ENCODE measurements around the gene C10orf71. TPM values are rescaled to one million over a fixed set of nuclear protein-coding genes. Genes with fewer than 3 reads are reported as not detected.

Gene C10orf71, protein sequence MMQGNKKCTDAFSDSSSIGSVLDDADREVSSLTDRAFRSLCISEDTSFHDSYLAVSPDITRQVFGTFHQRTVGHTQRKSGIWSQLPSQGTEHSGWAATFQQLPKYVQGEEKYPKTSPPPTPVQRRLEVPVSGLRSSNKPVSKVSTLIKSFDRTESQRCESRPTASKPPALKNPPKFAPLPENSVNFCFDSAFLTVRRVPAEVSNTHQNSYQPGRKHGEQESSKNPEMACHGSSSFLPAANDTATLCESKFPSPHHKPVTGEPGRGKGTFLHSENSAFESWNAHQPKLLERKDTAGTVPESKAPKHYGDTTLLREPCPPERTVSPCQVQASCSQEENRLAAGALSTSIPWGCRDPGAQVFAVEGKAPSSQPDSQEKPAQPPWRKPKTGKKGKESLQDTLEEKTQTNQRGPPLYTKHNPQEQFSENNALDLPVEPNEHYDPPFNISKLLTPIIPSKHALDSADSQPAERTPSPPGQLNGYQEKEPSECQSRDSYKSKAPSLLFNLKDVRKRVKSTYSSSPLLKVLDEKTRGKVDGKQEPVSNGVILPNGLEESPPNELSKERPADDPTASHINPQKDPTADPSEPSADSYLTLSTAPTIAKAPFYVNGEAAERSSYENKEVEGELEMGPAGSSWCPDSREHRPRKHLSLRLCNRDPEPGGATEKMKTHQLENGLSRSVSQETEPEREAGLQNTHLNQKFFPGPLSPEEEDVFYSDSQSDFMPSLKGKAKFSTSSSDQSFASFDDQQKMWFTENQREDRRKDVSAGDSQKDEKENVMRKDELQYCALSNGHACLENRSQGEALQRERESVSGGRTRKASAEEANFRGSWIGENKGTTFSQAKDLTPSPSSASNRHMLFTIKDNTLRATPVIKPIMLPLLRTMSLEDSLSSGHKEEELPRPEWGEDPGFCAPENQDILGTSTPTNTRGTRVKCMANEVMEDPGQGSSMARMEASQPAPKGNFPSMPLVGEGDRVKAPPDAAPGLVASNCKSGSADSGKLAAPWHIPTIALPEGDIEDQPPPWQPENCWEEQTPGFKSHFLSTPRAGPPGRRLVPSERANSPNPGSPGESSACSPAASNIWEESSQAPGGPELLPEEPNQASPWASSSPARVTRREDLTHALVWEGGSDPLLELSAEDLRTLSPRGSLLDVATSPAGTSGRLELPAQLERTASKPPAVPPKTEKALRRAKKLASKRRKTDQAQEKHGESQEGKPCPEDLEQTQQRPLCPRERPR (N-terminal part only)
- polyA plus RNA-seq (2011; rRNA removed) (not detected in 2 replicates), polyA plus RNA-seq (2017; fragmentation: RNase III; extraction: RNeasy Plus Mini Kit Qiagen cat#74134 plus additional on column Dnase treatment) (not detected in 3 replicates), polyA minus RNA-seq (2011; rRNA and poly(A)+ RNA removed) (not detected in 2 replicates)
- not detected in 2 replicates for polyA plus RNA-seq (2012; cell fraction: cytosol; rRNA removed)
- not detected in 2 replicates for polyA plus RNA-seq (2012; cell fraction: nucleus; rRNA removed)

DNA sequence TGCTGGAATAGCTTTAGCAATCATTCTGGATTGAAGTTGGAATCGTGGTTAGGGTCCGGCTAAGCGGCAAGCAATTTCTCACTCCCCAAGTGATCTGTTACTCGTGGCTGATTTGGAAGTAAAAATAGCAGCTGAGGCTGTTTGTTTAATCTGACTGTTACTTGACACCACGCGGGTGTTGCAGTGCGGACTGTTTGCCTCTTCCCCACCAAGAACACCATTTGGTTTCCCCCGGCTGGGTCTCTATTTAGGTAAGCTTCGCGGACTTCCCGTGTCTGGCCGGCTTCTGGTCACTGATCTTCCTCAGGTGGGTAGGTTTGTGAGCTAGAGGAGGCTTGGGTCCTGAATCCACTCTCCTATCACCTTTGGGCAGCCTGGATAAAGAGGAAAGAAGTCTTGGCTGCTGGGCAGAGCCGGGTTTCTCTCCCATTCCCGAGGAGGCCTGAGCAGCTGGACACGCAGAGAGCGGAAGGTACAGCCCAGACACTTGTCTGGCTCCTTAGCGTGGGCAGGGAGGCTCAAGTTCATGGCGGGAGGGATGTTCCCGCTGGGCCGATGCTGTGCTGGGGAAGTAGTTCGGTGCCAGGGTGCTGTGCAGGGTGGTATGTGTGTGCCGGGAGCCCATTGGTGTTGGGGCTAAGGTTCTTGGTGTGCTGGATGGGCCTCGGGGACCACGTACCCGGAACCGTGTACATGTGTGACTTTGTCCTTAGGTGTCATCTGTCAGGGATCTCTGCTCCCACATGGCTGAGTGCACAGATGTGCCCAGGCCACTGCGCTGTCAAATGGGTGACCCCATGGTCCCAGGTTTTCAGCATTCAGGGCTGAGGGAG is at the start of gene C10orf71:
Gene C10orf71, plus strand, starts transcription at position 188 of the 833 bp plus-strand sequence. CDS start 23,376 bp downstream, outside the sequence.
- POLR2A ChIA-PET: no interaction called here
- Histone ChIP-seq H3K4me3 (no peak within 1 kb of the TSS), H3K4me1 (no peaks in the 10 kb centered on the region), H3K9me3 (no peaks in the 10 kb centered on the region), H3K27ac (no peak within 1 kb of the TSS), H3K4me2 (no peak within 1 kb of the TSS)
- ATAC-seq (no peak), FAIRE-seq (no peak), DNase-seq (ENCODE audit: low read depth in 1 of 2, low spot score in 1 of 2) (no peak)
- TF ChIP-seq, protein P1, sequence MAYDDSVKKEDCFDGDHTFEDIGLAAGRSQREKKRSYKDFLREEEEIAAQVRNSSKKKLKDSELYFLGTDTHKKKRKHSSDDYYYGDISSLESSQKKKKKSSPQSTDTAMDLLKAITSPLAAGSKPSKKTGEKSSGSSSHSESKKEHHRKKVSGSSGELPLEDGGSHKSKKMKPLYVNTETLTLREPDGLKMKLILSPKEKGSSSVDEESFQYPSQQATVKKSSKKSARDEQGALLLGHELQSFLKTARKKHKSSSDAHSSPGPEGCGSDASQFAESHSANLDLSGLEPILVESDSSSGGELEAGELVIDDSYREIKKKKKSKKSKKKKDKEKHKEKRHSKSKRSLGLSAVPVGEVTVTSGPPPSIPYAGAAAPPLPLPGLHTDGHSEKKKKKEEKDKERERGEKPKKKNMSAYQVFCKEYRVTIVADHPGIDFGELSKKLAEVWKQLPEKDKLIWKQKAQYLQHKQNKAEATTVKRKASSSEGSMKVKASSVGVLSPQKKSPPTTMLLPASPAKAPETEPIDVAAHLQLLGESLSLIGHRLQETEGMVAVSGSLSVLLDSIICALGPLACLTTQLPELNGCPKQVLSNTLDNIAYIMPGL (CRISPR knock-in tag; IDR thresholded peaks at IDR 0.05; ENCODE audit: borderline replicate concordance): no peak
- TF ChIP-seq TP53 (CRISPR knock-in tag; IDR thresholded peaks at IDR 0.05): no peak
- CTCF ChIA-PET: interaction anchor here (1.3 kb wide), 1 partner anchor 9 kb away, joined by 3 read pairs; no protein-coding TSS in a partner anchor
- WGBS (ENCODE audit: missing lambda C conversion rate): 55% methylated on average over 25 of the region's 27 CpGs

DNA sequence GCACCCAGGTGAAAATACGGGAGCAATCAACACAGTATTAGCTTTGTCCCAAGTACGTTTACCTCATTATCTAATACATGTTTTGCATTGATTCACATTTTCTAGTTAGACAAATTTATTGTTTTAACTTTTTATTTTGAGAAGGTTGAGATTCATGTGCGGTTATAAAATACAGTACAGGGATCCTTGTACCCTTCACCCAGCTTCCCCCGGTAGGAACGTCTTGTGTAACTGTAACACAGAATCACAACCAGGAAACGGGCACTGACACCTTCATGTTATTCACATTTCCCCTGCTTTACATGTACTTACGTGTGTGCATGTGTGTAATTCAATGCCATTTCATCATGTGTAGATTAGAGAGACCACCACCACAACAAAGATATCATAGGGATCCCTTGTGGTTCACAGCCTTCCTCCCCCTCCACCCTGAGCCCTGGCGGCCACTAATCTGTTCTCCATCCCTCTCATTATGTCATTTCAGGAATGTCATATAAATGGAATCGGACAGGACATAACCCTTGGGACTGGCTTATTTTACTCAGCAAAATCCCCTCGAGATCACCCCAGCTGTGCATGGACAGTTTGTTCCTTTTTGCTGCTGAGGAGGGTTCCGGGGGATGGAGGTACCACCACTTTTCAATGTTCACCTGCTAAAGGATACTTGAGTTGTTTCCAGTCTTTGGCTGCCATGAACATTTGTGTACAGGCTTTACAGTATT is 46.5 kb upstream of the C10orf71 start:
- Histone ChIP-seq H3K4me1 (no peaks in the 10 kb centered on the region), H3K4me2 (no peak overlapping the region), H3K27ac (no peak overlapping the region), H3K9me3 (no peaks in the 10 kb centered on the region), H3K4me3 (no peak overlapping the region)
- no peak for FAIRE-seq
- ATAC-seq: no peak
- 34% methylated on average over 11 of the region's 11 CpGs for WGBS (ENCODE audit: missing lambda C conversion rate)
- CTCF ChIA-PET: no interaction called here
- DNase-seq (ENCODE audit: low read depth in 1 of 2, low spot score in 1 of 2): no peak
- POLR2A ChIA-PET: no interaction called here
- TF ChIP-seq, protein P2, sequence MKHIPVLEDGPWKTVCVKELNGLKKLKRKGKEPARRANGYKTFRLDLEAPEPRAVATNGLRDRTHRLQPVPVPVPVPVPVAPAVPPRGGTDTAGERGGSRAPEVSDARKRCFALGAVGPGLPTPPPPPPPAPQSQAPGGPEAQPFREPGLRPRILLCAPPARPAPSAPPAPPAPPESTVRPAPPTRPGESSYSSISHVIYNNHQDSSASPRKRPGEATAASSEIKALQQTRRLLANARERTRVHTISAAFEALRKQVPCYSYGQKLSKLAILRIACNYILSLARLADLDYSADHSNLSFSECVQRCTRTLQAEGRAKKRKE (CRISPR knock-in tag; IDR thresholded peaks at IDR 0.05; ENCODE audit: low read depth): no peak
- TF ChIP-seq NR3C1 (IDR thresholded peaks at IDR 0.05) (no peak), CHD2 (IDR thresholded peaks at IDR 0.05; ENCODE audit: low read length, partially characterized antibody) (no peak), MYC (IDR thresholded peaks at IDR 0.05; ENCODE audit: borderline replicate concordance, low read length) (no peak), FOXS1 (CRISPR knock-in tag; IDR thresholded peaks at IDR 0.05) (no peak), EHF (CRISPR knock-in tag; IDR thresholded peaks at IDR 0.05) (no peak), HOXB5 (CRISPR knock-in tag; IDR thresholded peaks at IDR 0.05) (no peak), HOXA7 (CRISPR knock-in tag; IDR thresholded peaks at IDR 0.05) (no peak), ESRRA (IDR thresholded peaks at IDR 0.05; ENCODE audit: borderline replicate concordance, low read length) (no peak), PHF8 (IDR thresholded peaks at IDR 0.05; ENCODE audit: borderline replicate concordance, low read depth) (no peak), TP53 (CRISPR knock-in tag; IDR thresholded peaks at IDR 0.05) (no peak), KDM5A (IDR thresholded peaks at IDR 0.05) (no peak), TFCP2L1 (CRISPR knock-in tag; IDR thresholded peaks at IDR 0.05) (no peak), EHMT2 (IDR thresholded peaks at IDR 0.05; ENCODE audit: low read depth) (no peak)
- TF ChIP-seq, protein P3, sequence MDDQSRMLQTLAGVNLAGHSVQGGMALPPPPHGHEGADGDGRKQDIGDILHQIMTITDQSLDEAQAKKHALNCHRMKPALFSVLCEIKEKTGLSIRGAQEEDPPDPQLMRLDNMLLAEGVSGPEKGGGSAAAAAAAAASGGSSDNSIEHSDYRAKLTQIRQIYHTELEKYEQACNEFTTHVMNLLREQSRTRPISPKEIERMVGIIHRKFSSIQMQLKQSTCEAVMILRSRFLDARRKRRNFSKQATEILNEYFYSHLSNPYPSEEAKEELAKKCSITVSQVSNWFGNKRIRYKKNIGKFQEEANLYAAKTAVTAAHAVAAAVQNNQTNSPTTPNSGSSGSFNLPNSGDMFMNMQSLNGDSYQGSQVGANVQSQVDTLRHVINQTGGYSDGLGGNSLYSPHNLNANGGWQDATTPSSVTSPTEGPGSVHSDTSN (IDR thresholded peaks at IDR 0.05): no peak
- TF ChIP-seq, protein P4, sequence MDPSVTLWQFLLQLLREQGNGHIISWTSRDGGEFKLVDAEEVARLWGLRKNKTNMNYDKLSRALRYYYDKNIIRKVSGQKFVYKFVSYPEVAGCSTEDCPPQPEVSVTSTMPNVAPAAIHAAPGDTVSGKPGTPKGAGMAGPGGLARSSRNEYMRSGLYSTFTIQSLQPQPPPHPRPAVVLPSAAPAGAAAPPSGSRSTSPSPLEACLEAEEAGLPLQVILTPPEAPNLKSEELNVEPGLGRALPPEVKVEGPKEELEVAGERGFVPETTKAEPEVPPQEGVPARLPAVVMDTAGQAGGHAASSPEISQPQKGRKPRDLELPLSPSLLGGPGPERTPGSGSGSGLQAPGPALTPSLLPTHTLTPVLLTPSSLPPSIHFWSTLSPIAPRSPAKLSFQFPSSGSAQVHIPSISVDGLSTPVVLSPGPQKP (IDR thresholded peaks at IDR 0.05; ENCODE audit: low read depth, low read length): no peak

Data from A549 (cell line).